NCI-H1930 (cell line): ENCODE measurements around the gene PRKACB.
"Not testable (repeated sequence)": the region's sequence is repeated elsewhere in the genome, so short reads cannot be mapped to it uniquely, and the experiment has no call there.

ENCODE experiments used
- DNase-seq, 2 experiments: peaks; one replicate each; lab custom pipeline; 2025; lab: John Stamatoyannopoulos, UW

PRKACB gene

DNA sequence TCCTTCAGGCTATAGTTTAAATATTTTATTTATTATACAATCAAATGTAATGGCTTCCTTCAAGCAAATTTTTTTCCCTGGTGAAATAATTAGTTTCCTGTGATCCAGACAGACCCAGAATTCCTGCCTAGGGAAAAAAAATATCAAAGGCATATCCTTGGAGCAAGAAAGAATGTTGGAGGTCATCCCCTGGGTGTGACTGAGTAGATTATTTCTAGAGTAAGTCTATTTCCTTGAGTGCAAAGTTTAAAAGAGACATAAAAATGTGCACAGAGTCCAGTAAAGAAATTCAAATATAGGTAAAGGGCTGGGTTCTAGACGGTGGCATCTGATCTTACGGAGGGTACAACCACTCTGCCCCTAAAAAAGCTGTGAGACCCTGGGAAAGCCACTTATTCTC is 125.2 kb downstream of the PRKACB start:
- DNase-seq: no peak

DNA sequence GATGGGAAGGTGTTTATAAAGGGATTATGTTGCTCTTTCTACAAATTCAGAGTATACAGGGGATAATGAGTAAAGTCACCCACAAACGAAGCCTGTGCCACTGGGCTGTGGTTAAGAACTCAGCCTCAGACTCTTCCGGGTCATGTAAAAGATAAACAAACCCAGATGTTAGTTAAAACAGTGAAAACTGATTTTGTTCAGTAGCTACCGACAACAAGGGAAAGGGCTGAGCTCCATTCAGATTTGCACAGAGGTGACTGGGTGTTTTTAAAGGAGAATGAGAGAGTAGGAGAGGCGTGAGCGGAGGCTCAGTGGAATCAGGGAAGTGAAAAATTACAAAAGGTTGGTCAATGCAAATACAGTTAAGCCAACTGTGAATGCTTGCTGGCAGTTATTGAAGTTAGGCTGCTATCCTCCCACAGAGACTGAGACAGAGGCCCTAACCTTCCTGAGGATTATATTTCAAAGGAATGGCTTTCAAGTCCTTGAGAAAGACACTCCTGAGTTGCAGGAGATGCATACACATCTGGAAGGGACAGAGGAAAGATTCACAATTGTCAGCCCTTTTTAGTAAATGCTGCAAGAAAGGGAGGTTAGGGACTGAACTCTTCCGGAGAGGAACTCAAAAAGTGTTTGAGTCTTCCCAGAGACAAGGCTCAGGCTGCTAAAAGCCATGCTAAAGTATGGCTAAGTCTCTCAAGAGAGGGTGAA is 127.5 kb downstream of the PRKACB start:
- no peak for DNase-seq

DNA sequence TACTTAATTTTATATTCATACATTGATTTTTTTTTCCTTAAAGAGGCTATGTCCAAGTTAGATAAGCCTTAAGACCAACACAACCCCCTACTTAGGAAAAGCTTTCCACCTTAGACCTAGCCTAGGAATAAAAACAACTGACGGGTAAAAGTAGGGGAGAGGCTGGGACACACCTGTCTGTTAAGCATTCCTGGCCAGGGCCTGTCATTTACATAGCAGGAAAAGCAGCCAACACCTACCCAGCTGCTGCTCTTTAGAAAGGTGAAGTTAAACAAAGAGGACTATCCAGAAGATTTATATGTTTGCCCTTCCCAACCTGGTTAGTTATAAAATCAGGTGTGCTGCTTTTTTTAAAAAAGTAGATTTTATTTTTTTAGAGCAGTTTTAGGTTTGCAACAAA is 128.3 kb downstream of the PRKACB start:
- no peak for DNase-seq

DNA sequence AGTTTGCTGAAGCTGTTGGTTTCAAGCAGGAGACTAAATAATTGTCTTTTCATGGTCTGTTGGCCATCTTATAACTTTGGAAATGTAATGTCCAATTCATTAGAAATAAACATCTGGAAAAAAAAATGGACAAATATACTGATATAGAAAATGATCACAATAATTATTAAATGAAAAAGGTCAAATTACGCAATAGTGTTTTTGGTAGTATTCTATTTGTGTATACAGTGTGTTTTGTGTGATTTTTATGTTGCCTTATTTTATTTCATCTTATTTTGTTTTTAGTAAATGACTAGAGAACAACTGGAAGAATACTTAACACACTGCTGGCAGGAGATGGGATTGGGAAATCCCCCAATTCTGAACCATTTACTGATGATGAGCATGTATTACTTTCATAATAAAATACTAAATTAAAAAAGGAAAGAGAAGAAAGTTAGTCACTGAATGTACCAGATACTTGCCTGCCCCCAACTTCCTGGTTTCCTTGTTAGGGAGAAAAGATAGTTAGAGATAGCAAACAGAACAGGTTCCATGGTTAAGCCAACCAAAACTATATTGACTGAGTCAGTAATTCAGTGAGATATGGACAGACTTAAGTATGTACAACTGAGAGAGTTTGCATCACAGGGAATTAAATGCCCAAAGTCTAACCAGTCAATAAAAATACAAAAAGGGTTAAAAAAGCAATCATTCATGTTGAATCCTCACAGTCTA is 133.4 kb downstream of the PRKACB start:
- no peak for DNase-seq

DNA sequence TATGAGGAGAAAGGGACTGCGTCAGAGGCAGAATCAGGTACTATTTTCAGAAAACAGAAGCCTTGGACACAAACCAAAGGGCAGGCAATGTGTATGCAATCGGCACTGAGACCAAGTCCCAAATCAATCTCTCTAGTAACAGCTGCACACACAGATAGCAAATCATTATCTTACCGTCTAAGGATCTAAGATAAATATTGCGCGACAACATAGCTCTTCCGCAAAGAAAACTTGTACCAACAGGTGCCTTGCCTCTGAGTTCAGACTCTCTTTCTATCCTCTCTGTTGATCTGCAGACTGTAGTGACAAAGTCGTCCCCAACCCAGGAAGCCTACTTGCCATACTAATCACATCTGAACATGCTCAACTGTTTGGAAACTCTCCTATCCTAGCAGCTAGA is 134.8 kb downstream of the PRKACB start:
- no peak for DNase-seq

DNA sequence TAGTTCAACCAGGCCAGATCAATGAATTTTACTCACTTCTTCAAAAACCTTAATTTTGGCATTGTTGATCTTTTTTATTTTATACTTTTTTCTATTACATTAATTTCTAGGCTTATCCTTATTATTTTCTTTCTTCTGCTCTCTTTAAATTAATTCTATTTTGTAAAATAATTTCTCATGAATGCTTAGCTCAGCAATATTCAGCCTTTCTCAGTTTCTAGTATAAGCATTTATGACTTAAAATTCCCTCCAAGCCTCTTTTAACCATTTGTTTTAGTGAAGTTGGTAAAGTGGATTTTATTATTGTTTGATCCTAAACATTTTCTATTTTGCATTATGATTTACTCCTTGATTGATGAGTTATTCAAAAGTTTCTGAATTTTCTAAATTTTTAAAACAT is 136.8 kb downstream of the PRKACB start:
- no peak for DNase-seq

DNA sequence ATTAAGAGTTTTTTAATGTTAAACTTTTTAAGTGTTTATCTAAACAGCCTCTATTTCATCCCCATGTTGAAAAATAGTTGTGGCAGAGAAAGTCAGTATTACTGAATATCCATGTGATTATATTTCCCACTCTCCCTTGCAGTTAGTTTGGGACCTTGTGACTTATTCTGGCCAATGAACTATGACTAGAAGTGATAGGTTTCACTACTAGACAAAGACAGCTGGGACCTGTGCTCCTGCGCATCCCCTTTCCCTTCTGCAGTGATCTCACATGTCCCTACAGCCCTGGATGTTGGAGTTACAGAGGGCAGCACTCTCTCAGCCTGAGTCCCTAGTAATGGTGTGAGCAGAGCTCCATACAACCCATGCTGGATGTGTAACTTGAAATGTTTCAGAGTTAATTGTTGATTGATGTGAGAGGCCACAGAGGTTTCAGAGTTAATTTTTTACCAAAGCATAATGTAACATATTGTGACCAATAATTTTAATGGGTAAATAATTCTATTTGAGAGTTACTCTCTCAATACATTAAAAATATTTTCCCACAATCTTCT is 138.8 kb downstream of the PRKACB start:
- no peak for DNase-seq

DNA sequence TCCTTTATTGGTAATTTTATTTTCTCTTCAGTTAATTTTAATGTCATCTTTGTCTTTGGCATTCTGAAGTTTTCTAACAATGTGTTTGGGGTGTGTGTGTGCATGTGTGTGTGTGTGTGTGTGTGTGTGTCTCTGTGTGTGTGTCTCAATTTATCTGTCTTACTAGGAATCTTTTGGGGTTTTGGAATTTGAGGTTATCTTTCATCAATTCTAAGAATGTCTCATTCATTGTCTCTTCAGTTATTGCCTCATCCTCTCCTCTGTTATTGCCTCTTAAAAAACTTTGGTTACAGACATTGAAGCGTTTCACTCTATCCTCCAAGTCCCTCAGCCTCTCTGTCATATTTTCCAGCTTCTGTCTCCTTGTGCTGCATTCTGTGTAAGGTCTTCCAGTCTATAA is 139.3 kb downstream of the PRKACB start:
- no peak for DNase-seq

DNA sequence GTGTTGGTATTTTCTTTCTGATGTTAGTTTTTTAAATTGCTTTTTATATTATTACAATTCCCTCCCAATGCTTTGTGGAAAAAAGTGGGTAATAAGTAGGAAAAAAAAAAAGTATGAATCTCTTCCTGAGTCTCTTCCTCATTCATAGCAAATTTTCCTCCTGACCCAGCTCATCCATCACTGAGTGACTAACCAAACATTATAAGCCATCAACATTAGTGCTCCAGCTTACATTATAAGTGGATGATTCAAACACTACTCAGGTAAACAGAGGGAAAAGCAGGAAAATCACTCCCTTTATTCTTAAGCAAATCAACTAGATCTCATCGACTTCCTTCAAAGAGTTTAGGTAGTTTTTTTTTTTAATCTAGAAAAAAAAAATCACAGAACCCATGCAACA is 142.0 kb downstream of the PRKACB start:
- no peak for DNase-seq

DNA sequence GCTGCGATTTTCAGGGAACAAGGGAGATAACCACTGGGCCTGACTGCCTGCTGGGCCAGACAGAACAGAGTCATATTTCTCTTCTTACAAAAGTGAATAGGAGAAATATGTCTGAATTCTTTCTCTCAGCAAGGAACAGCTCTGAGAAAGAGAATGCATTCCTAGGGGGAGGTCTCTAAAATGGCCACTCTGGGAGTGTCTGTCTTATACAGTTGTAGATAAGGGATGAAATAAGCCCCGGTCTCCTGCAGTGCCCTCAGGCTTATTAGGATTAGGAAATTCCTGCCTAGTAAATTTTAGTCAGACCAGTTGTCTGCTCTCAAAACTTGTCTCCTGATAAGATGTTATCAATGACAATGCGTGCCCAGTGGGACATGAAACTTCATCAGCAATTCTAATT is 143.3 kb downstream of the PRKACB start:
- DNase-seq: not testable (repeated sequence)
